Fibroblast of skin of right biceps (primary cell): ENCODE results near the gene IER5L.
"Not testable (repeated sequence)": the region's sequence is repeated elsewhere in the genome, so short reads cannot be mapped to it uniquely, and the experiment has no call there.

Source experiments
- DNase-seq: peaks from one replicate; pipeline ENCODE4 v3.0.0-alpha.2; 2013

IER5L gene

GRCh38 chr9:129138144-129138462, 40.0 kb downstream of the IER5L start:
- DNase-seq: no peak

GRCh38 chr9:129137292-129138143, 40.5 kb downstream of the IER5L start:
- DNase-seq: no peak

GRCh38 chr9:129136446-129137035, 41.5 kb downstream of the IER5L start:
- DNase-seq: no peak

GRCh38 chr9:129135476-129135875, 42.6 kb downstream of the IER5L start:
- DNase-seq: no peak

GRCh38 chr9:129133082-129133481, 45.0 kb downstream of the IER5L start:
- DNase-seq: no peak

- peak; percentile 61 for DNase-seq
Measured at GRCh38 chr9:129131300-129132145, 46.5 kb downstream of the IER5L start.

- DNase-seq: no peak
Measured at GRCh38 chr9:129130791-129131190, 47.3 kb downstream of the IER5L start.

GRCh38 chr9:129130271-129130670, 47.8 kb downstream of the IER5L start:
- DNase-seq: not testable (repeated sequence)

- DNase-seq: no peak
Measured at GRCh38 chr9:129128689-129129088, 49.4 kb downstream of the IER5L start.

- DNase-seq: no peak
Measured at GRCh38 chr9:129126749-129127618, 51.1 kb downstream of the IER5L start.
